DND-41 (cell line): ENCODE results near the gene GRIK4.

Experiments
- ATAC-seq: fragments of 200-7000 bp; cut with Tn5 transposase; 3 replicates; pipeline ENCODE4 v1.9.1; 2021; ENCODE audit warnings: low read depth; ENCODE audit not compliant: insufficient read depth
- DNase-seq: peaks from one replicate; pipeline ENCODE4 v3.0.0-alpha.2; 2020
- H2AFZ ChIP-seq: 2 replicates; pipeline ENCODE4 v1.6.0; 2012; ENCODE audit warnings: low read depth, low read length
- H3K27ac ChIP-seq: 2 replicates; pipeline ENCODE4 v1.5.1; 2012; ENCODE audit warnings: low read length, inconsistent platforms
- H3K27me3 ChIP-seq: fragments of 200-600 bp; sonication (generic); 2 replicates; pipeline ENCODE4 v1.6.0; 2012; ENCODE audit warnings: low read length, mild to moderate bottlenecking, inconsistent platforms; ENCODE audit not compliant: insufficient read depth, poor library complexity
- H3K36me3 ChIP-seq: 2 replicates; pipeline ENCODE4 v1.5.1; 2012; ENCODE audit warnings: low read length, inconsistent platforms; ENCODE audit not compliant: insufficient read depth
- H3K4me1 ChIP-seq: 2 replicates; pipeline ENCODE4 v1.5.1; 2012; ENCODE audit warnings: mild to moderate bottlenecking, low read length; ENCODE audit not compliant: insufficient read depth
- H3K4me2 ChIP-seq: 2 replicates; pipeline ENCODE4 v1.6.0; 2012; ENCODE audit warnings: mild to moderate bottlenecking, moderate library complexity, low read length, inconsistent platforms; ENCODE audit not compliant: insufficient read depth
- H3K4me3 ChIP-seq, 2 experiments: fragments of 200-600 bp in 1 of 2; shearing (Covaris generic) in 1 of 2; 2 replicates each; pipeline ENCODE4 v1.5.1; 2012 to 2016; ENCODE audit warnings: inconsistent platforms in 2 of 2, low read length in 2 of 2, mild to moderate bottlenecking in 2 of 2, low read depth in 1 of 2, moderate library complexity in 1 of 2
- H3K79me2 ChIP-seq: 2 replicates; pipeline ENCODE4 v1.6.0; 2012; ENCODE audit warnings: low read length, inconsistent platforms; ENCODE audit not compliant: insufficient read depth
- H3K9ac ChIP-seq: 2 replicates; pipeline ENCODE4 v1.6.0; 2012; ENCODE audit warnings: low read depth, mild to moderate bottlenecking, inconsistent platforms, low read length, moderate library complexity
- H3K9me3 ChIP-seq: 2 replicates; pipeline ENCODE4 v1.5.1; 2012; ENCODE audit warnings: low read length, moderate library complexity, mild to moderate bottlenecking, inconsistent platforms; ENCODE audit not compliant: insufficient read depth, severe bottlenecking
- H4K20me1 ChIP-seq: 2 replicates; pipeline ENCODE4 v1.6.0; 2012; ENCODE audit warnings: low read length; ENCODE audit not compliant: insufficient read depth
- CTCF ChIP-seq: IDR thresholded peaks from 2 replicates; pipeline ENCODE4 v1.5.1; 2012; ENCODE audit warnings: borderline replicate concordance, low read length, moderate library complexity, mild to moderate bottlenecking; ENCODE audit not compliant: poor library complexity, severe bottlenecking; ENCODE audit errors: extremely low read depth
- EZH2 ChIP-seq: IDR thresholded peaks from 3 replicates; pipeline ENCODE4 v1.6.1; 2012; ENCODE audit warnings: borderline replicate concordance, low read depth, mild to moderate bottlenecking, moderate library complexity, low read length, inconsistent platforms; ENCODE audit not compliant: severe bottlenecking

Gene GRIK4

GRCh38 chr11:120816711-120817110, 305.2 kb downstream of the GRIK4 start:
- DNase-seq = no peak
- H3K4me2 ChIP-seq = no peak overlapping the region
- peaks cover 54% of the 10 kb centered on the region for H3K27me3 ChIP-seq
- H3K27ac ChIP-seq = no peak overlapping the region
- peaks cover 3% of the 10 kb centered on the region; the same call in 1 of the 2 replicates for H4K20me1 ChIP-seq
- no peaks in the 10 kb centered on the region for H3K9me3 ChIP-seq
- H3K4me1 ChIP-seq = no peaks in the 10 kb centered on the region
- no peak overlapping the region for H3K9ac ChIP-seq
- no peaks in the 10 kb centered on the region for H3K79me2 ChIP-seq
- no peak overlapping the region for H2AFZ ChIP-seq
- TF ChIP-seq CTCF (no peak), EZH2 (no peak)
- no peaks in the 10 kb centered on the region for H3K36me3 ChIP-seq
- H3K4me3 ChIP-seq = no peak overlapping the region
- no peak for ATAC-seq

- H4K20me1 ChIP-seq = peaks cover 3% of the 10 kb centered on the region; the same call in 1 of the 2 replicates
- no peak overlapping the region for H2AFZ ChIP-seq
- H3K27ac ChIP-seq = no peak overlapping the region
- H3K9me3 ChIP-seq = no peaks in the 10 kb centered on the region
- no peak overlapping the region for H3K4me2 ChIP-seq
- DNase-seq (no peak), ATAC-seq (no peak)
- no peak for TF ChIP-seq CTCF
- TF ChIP-seq EZH2 = no peak
- H3K4me3 ChIP-seq = no peak overlapping the region
- no peaks in the 10 kb centered on the region for H3K36me3 ChIP-seq
- H3K27me3 ChIP-seq = peaks cover 50% of the 10 kb centered on the region
- H3K9ac ChIP-seq = no peak overlapping the region
- no peaks in the 10 kb centered on the region for H3K79me2 ChIP-seq
- no peaks in the 10 kb centered on the region for H3K4me1 ChIP-seq
Measured at GRCh38 chr11:120817158-120817557, 305.6 kb downstream of the GRIK4 start.

GRCh38 chr11:120818097-120818496, 306.5 kb downstream of the GRIK4 start:
- ATAC-seq (no peak), DNase-seq (no peak)
- TF ChIP-seq CTCF (no peak), EZH2 (no peak)
- Histone ChIP-seq H3K36me3 (no peaks in the 10 kb centered on the region), H3K27me3 (peaks cover 43% of the 10 kb centered on the region), H3K4me1 (no peaks in the 10 kb centered on the region), H3K79me2 (no peaks in the 10 kb centered on the region), H3K4me3 (no peak overlapping the region), H3K27ac (no peak overlapping the region), H2AFZ (no peak overlapping the region), H3K4me2 (no peak overlapping the region), H3K9ac (no peak overlapping the region), H3K9me3 (no peaks in the 10 kb centered on the region), H4K20me1 (peaks cover under 1% of the 10 kb centered on the region; the same call in 1 of the 2 replicates)

- H3K4me2 ChIP-seq = no peak overlapping the region
- TF ChIP-seq EZH2 (no peak), CTCF (no peak)
- ATAC-seq (no peak), DNase-seq (no peak)
- H3K36me3 ChIP-seq = no peaks in the 10 kb centered on the region
- no peaks in the 10 kb centered on the region for H3K9me3 ChIP-seq
- H3K79me2 ChIP-seq = no peaks in the 10 kb centered on the region
- no peak overlapping the region for H3K27ac ChIP-seq
- H4K20me1 ChIP-seq = no peaks in the 10 kb centered on the region
- H3K4me1 ChIP-seq = no peaks in the 10 kb centered on the region
- H3K4me3 ChIP-seq = no peak overlapping the region
- H3K27me3 ChIP-seq = peaks cover 43% of the 10 kb centered on the region
- no peak overlapping the region for H3K9ac ChIP-seq
- no peak overlapping the region for H2AFZ ChIP-seq
Measured at GRCh38 chr11:120819003-120819402, 307.5 kb downstream of the GRIK4 start.
